Nephron progenitor cell (in vitro differentiated cells): ENCODE data around the gene GLMN.

ENCODE experiments used
- DNase-seq: peaks from one replicate; pipeline ENCODE4 v3.0.0; 2021
- H3K27ac Mint-ChIP-seq: 2 replicates; pipeline ENCODE4 v1.8.0; 2021; ENCODE audit warnings: mild to moderate bottlenecking, moderate library complexity, mixed read lengths
- H3K27me3 Mint-ChIP-seq: 2 replicates; pipeline ENCODE4 v1.8.0; 2021; ENCODE audit warnings: mild to moderate bottlenecking, low read depth, mixed read lengths; ENCODE audit not compliant: poor library complexity
- H3K36me3 Mint-ChIP-seq: 2 replicates; pipeline ENCODE4 v1.8.0; 2021; ENCODE audit warnings: low read depth, mixed read lengths
- H3K4me1 Mint-ChIP-seq: 2 replicates; pipeline ENCODE4 v1.8.0; 2021; ENCODE audit warnings: mixed read lengths
- H3K4me3 Mint-ChIP-seq: 2 replicates; pipeline ENCODE4 v1.8.0; 2021; ENCODE audit warnings: mild to moderate bottlenecking, moderate library complexity, mixed read lengths
- H3K9me3 Mint-ChIP-seq: 2 replicates; pipeline ENCODE4 v1.8.0; 2021; ENCODE audit warnings: mild to moderate bottlenecking, moderate library complexity, mixed read lengths
- CTCF ChIP-seq: fragments of 200-600 bp; sonication (generic); IDR thresholded peaks from 2 replicates; pipeline ENCODE4 v1.5.0; 2021; ENCODE audit warnings: antibody characterized with exemption

The GLMN gene

GRCh38 chr1:92298573-92299476 is at the start of gene GLMN, which contains the start of gene RPAP2:
TSS of gene GLMN (minus strand) at chr1:92298987. CDS start at chr1:92297999, 988 bp downstream.
TSS of gene RPAP2 (plus strand) at chr1:92299059. CDS start at chr1:92299074, 15 bp downstream.
- peak within 1 kb of the TSS; percentile 98 for H3K4me3 Mint-ChIP-seq
- peak; percentile 84 for DNase-seq

GRCh38 chr1:92346866-92347640 is 48.3 kb upstream of the GLMN start:
- no peak for DNase-seq
- TF ChIP-seq CTCF = no peak
- Mint-ChIP-seq H3K9me3 (peaks cover 6% of the 10 kb centered on the region), H3K4me3 (no peak overlapping the region), H3K4me1 (no peaks in the 10 kb centered on the region), H3K27ac (no peak overlapping the region), H3K36me3 (peaks cover 36% of the 10 kb centered on the region), H3K27me3 (no peaks in the 10 kb centered on the region)

More at GRCh38 chr1:92298573-92299476, at the start of gene GLMN, which contains the start of gene RPAP2:
- Mint-ChIP-seq H3K27me3 (no peaks in the 10 kb centered on the region), H3K4me1 (peaks cover 40% of the 10 kb centered on the region), H3K36me3 (peaks cover 49% of the 10 kb centered on the region), H3K27ac (peak within 1 kb of the TSS; percentile 99), H3K9me3 (peaks cover under 1% of the 10 kb centered on the region)
- TF ChIP-seq CTCF = no peak

- no peaks in the 10 kb centered on the region for H3K4me1 Mint-ChIP-seq
- no peak for TF ChIP-seq CTCF
- no peak overlapping the region for H3K27ac Mint-ChIP-seq
- H3K4me3 Mint-ChIP-seq = no peak overlapping the region
- H3K36me3 Mint-ChIP-seq = peaks cover 24% of the 10 kb centered on the region
- no peak for DNase-seq
- H3K27me3 Mint-ChIP-seq = no peaks in the 10 kb centered on the region
- no peaks in the 10 kb centered on the region for H3K9me3 Mint-ChIP-seq
Measured at GRCh38 chr1:92343061-92343460, 44.3 kb upstream of the GLMN start.

GRCh38 chr1:92342401-92342800 is 43.6 kb upstream of the GLMN start:
- DNase-seq = no peak
- no peak for TF ChIP-seq CTCF
- no peaks in the 10 kb centered on the region for H3K9me3 Mint-ChIP-seq
- H3K36me3 Mint-ChIP-seq = peaks cover 22% of the 10 kb centered on the region
- H3K27me3 Mint-ChIP-seq = no peaks in the 10 kb centered on the region
- peak overlapping the region; percentile 24 for H3K27ac Mint-ChIP-seq
- H3K4me1 Mint-ChIP-seq = no peaks in the 10 kb centered on the region
- no peak overlapping the region for H3K4me3 Mint-ChIP-seq

- Mint-ChIP-seq H3K36me3 (peaks cover 30% of the 10 kb centered on the region), H3K27me3 (no peaks in the 10 kb centered on the region), H3K4me1 (no peaks in the 10 kb centered on the region), H3K9me3 (no peaks in the 10 kb centered on the region), H3K4me3 (no peak overlapping the region), H3K27ac (no peak overlapping the region)
- DNase-seq = no peak
- no peak for TF ChIP-seq CTCF
Measured at GRCh38 chr1:92340154-92340553, 41.4 kb upstream of the GLMN start.
